H1 (cell line): Measurements from ENCODE around the gene RNASEH2A. TPM values are rescaled to one million over a fixed set of nuclear protein-coding genes. Genes with fewer than 3 reads are reported as not detected.
A peak's percentile ranks its signal among the peaks of the same experiment; 100 is the strongest.

Experiments used
- CTCF ChIA-PET: fragments of 300-600 bp; sonication (Branson Sonifier 250); formaldehyde crosslinking; loops from one replicate; lab custom pipeline; 2021; ENCODE audit not compliant: partially characterized antibody; lab: Charles Lee
- POLR2A ChIA-PET: fragments of 300-600 bp; sonication (Branson Sonifier 250); formaldehyde crosslinking; loops from one replicate; lab custom pipeline; 2021; ENCODE audit warnings: inconsistent platforms; ENCODE audit not compliant: partially characterized antibody; lab: Charles Lee
- DNase-seq, 2 experiments: peaks; one replicate each; pipeline versions ENCODE4 v3.0.0 to v3.0.0-alpha.2; 2010 to 2022; ENCODE audit warnings: low spot score in 2 of 2, low read depth in 1 of 2, mixed read lengths in 1 of 2
- FAIRE-seq: peaks from 2 replicates; lab custom pipeline; 2011; peaks lifted over from hg19 to GRCh38; lab: Jason Lieb, UNC
- H2AFZ ChIP-seq: 2 replicates; pipeline ENCODE4 v1.8.1; 2012; ENCODE audit warnings: low read length, inconsistent platforms
- H2AK5ac ChIP-seq: 2 replicates; pipeline ENCODE4 v1.6.1; 2013; ENCODE audit warnings: low read depth, low read length
- H2BK120ac ChIP-seq: replicated peaks from 2 replicates; pipeline ENCODE3; 2013; ENCODE audit warnings: low read depth, low read length, inconsistent platforms
- H2BK12ac ChIP-seq: 2 replicates; pipeline ENCODE4 v1.6.1; 2013; ENCODE audit warnings: low read depth, low read length
- H2BK15ac ChIP-seq: 2 replicates; pipeline ENCODE4 v1.6.1; 2013; ENCODE audit warnings: low read length
- H2BK20ac ChIP-seq: 2 replicates; pipeline ENCODE4 v1.6.1; 2013; ENCODE audit warnings: low read length
- H2BK5ac ChIP-seq: 2 replicates; pipeline ENCODE4 v1.6.1; 2013; ENCODE audit warnings: low read depth, low read length
- H3K14ac ChIP-seq: 2 replicates; pipeline ENCODE4 v1.6.1; 2013; ENCODE audit warnings: inconsistent platforms; ENCODE audit not compliant: insufficient read length
- H3K18ac ChIP-seq: 2 replicates; pipeline ENCODE4 v1.6.1; 2013; ENCODE audit warnings: low read length; ENCODE audit errors: extremely low read depth
- H3K23ac ChIP-seq: 2 replicates; pipeline ENCODE4 v1.6.1; 2013; ENCODE audit warnings: inconsistent platforms; ENCODE audit not compliant: insufficient read length
- H3K23me2 ChIP-seq: 2 replicates; pipeline ENCODE4 v1.6.1; 2013; ENCODE audit warnings: low read depth, low read length
- H3K27ac ChIP-seq: 2 replicates; pipeline ENCODE4 v1.6.1; 2011; ENCODE audit warnings: low read depth, low read length, inconsistent platforms
- H3K27me3 ChIP-seq, 4 experiments: replicated peaks in 1 of 4; 1 replicate in 1 of 4; 2 replicates in 3 of 4; pipeline versions ENCODE4 v1.6.1 to v1.8.1; 2011 to 2013; ENCODE audit warnings: low read length in 3 of 4, mild to moderate bottlenecking in 3 of 4, inconsistent platforms in 2 of 4, mixed read lengths in 2 of 4, moderate library complexity in 1 of 4; ENCODE audit not compliant: control insufficient read depth in 3 of 4, insufficient read depth in 3 of 4; ENCODE audit errors: extremely low read depth in 1 of 4
- H3K36me3 ChIP-seq, 4 experiments: 2 replicates each; pipeline versions ENCODE4 v1.6.1 to v1.8.1; 2011 to 2013; ENCODE audit warnings: mild to moderate bottlenecking in 4 of 4, low read length in 3 of 4, moderate library complexity in 2 of 4, control low read depth in 1 of 4, inconsistent platforms in 1 of 4; ENCODE audit not compliant: insufficient read depth in 4 of 4, control insufficient read depth in 2 of 4
- H3K4ac ChIP-seq: replicated peaks from 2 replicates; pipeline ENCODE3; 2013; ENCODE audit warnings: low read length, low read depth, mixed read lengths, inconsistent platforms; ENCODE audit not compliant: insufficient read length
- H3K4me1 ChIP-seq, 4 experiments: replicated peaks in 1 of 4; 1 replicate in 1 of 4; 2 replicates in 3 of 4; pipeline versions ENCODE4 v1.6.1 to v1.8.1; 2011 to 2013; ENCODE audit warnings: low read length in 3 of 4, inconsistent platforms in 2 of 4, mixed read lengths in 1 of 4; ENCODE audit not compliant: insufficient read depth in 4 of 4, control insufficient read depth in 3 of 4
- H3K4me2 ChIP-seq, 2 experiments: 2 replicates each; pipeline versions ENCODE4 v1.6.1 to v1.8.1; 2011 to 2013; ENCODE audit warnings: low read depth in 2 of 2, low read length in 2 of 2, control low read depth in 1 of 2, inconsistent platforms in 1 of 2, mild to moderate bottlenecking in 1 of 2; ENCODE audit not compliant: insufficient read depth in 1 of 2
- H3K4me3 ChIP-seq, 4 experiments: fragments of 200-600, 300-600 bp in 1 of 4; sonication (generic), shearing (Covaris generic), sonication (Bioruptor Twin) in 1 of 4; 2 replicates each; pipeline versions ENCODE4 v1.5.1 to v1.8.1; 2011 to 2016; ENCODE audit warnings: low read length in 4 of 4, low read depth in 3 of 4, control low read depth in 2 of 4, inconsistent platforms in 2 of 4, mild to moderate bottlenecking in 2 of 4, mixed read lengths in 1 of 4, moderate library complexity in 1 of 4; ENCODE audit not compliant: insufficient read depth in 2 of 4; ENCODE audit errors: extremely low read depth in 1 of 4
- H3K56ac ChIP-seq: replicated peaks from 2 replicates; pipeline ENCODE3; 2013; ENCODE audit warnings: low read depth, mild to moderate bottlenecking, mixed read lengths, low read length, inconsistent platforms; ENCODE audit not compliant: insufficient read length
- H3K79me1 ChIP-seq: 2 replicates; pipeline ENCODE4 v1.6.1; 2013; ENCODE audit warnings: low read depth, low read length, control low read depth
- H3K79me2 ChIP-seq, 2 experiments: 2 replicates each; pipeline versions ENCODE4 v1.6.1 to v1.8.1; 2012 to 2013; ENCODE audit warnings: low read length in 2 of 2, mild to moderate bottlenecking in 2 of 2, inconsistent platforms in 1 of 2; ENCODE audit not compliant: insufficient read depth in 2 of 2, control insufficient read depth in 1 of 2
- H3K9ac ChIP-seq, 4 experiments: replicated peaks in 1 of 4; 1 replicate in 1 of 4; 2 replicates in 3 of 4; pipeline versions ENCODE4 v1.6.1 to v1.8.1; 2011 to 2013; ENCODE audit warnings: low read depth in 3 of 4, low read length in 3 of 4, control low read depth in 2 of 4, mild to moderate bottlenecking in 2 of 4, moderate library complexity in 2 of 4, inconsistent platforms in 1 of 4; ENCODE audit errors: extremely low read depth in 1 of 4
- H3K9me3 ChIP-seq, 2 experiments: 2 replicates each; pipeline versions ENCODE4 v1.6.1 to v1.8.1; 2012 to 2013; ENCODE audit warnings: mild to moderate bottlenecking in 2 of 2, moderate library complexity in 2 of 2, control low read depth in 1 of 2, inconsistent platforms in 1 of 2, low read depth in 1 of 2, low read length in 1 of 2, mixed read lengths in 1 of 2; ENCODE audit not compliant: insufficient read depth in 2 of 2
- H4K20me1 ChIP-seq, 2 experiments: replicated peaks in 1 of 2; 2 replicates each; pipeline versions ENCODE3 to v1.8.1; 2011 to 2013; ENCODE audit warnings: inconsistent platforms in 2 of 2, low read length in 2 of 2, mild to moderate bottlenecking in 1 of 2; ENCODE audit not compliant: insufficient read depth in 2 of 2, control insufficient read depth in 1 of 2
- H4K5ac ChIP-seq: 2 replicates; pipeline ENCODE4 v1.6.1; 2013; ENCODE audit warnings: low read length, low read depth, mixed read lengths, inconsistent platforms; ENCODE audit not compliant: insufficient read length
- H4K8ac ChIP-seq: 2 replicates; pipeline ENCODE4 v1.8.0; 2013; ENCODE audit warnings: mild to moderate bottlenecking, moderate library complexity, low read length, inconsistent platforms; ENCODE audit not compliant: insufficient read depth; ENCODE audit errors: extremely low read depth
- H4K91ac ChIP-seq: replicated peaks from 2 replicates; pipeline ENCODE3; 2013; ENCODE audit warnings: low read length, mixed read lengths, inconsistent platforms; ENCODE audit not compliant: insufficient read length
- BACH1 ChIP-seq: IDR thresholded peaks from 2 replicates; pipeline ENCODE4 v1.6.1; 2012; ENCODE audit warnings: low read length, improper control_type of control experiment
- CREB1 ChIP-seq: IDR thresholded peaks from 2 replicates; pipeline ENCODE4 v1.6.1; 2012; ENCODE audit warnings: inconsistent platforms
- JUN ChIP-seq: IDR thresholded peaks from 2 replicates; pipeline ENCODE4 v1.6.1; 2011; ENCODE audit warnings: low read depth, mild to moderate bottlenecking, improper control_type of control experiment, low read length
- NRF1 ChIP-seq: IDR thresholded peaks from 2 replicates; pipeline ENCODE4 v1.6.1; 2011; ENCODE audit warnings: mild to moderate bottlenecking, low read depth, low read length, improper control_type of control experiment
- RXRA ChIP-seq: IDR thresholded peaks from 2 replicates; pipeline ENCODE4 v1.6.1; 2011; ENCODE audit warnings: low read depth, mild to moderate bottlenecking, low read length, moderate library complexity; ENCODE audit not compliant: insufficient read depth
- SP4 ChIP-seq: IDR thresholded peaks from 2 replicates; pipeline ENCODE4 v1.6.1; 2012; ENCODE audit warnings: low read length, inconsistent platforms
- TAF1 ChIP-seq: IDR thresholded peaks from 2 replicates; pipeline ENCODE4 v1.6.1; 2011; ENCODE audit warnings: mild to moderate bottlenecking, low read depth, low read length
- WGBS, 2 experiments: shearing (Covaris generic) in 1 of 2; methylation state at CpG; one replicate each; pipeline versions ENCODE4 v1.1.6 to v1.1.7; 2013 to 2015; ENCODE audit warnings: low lambda C conversion rate in 2 of 2, mixed read lengths in 2 of 2, inconsistent platforms in 1 of 2, low coverage in 1 of 2, missing lambda C conversion rate in 1 of 2; ENCODE audit not compliant: insufficient replicate concordance in 2 of 2, insufficient coverage in 1 of 2, insufficient read length in 1 of 2; ENCODE audit errors: extremely low coverage in 1 of 2, missing lambda C conversion rate in 1 of 2; 5-methylcytosine and 5-hydroxymethylcytosine counted together
- polyA plus RNA-seq, 7 experiments: library from polyadenylated mRNA; depleted of rRNA in 3 of 7; stranded (reverse) in 5 of 7; unstranded in 2 of 7; fragments of >200 nt in 5 of 7; fragments of 200-250 nt in 2 of 7; gene quantifications; 1 replicate in 5 of 7; 2 replicates in 1 of 7; 4 replicates in 1 of 7; pipeline versions ENCODE4 v1.2.1 to v1.2.3, GENCODE V29; 2011 to 2013; ENCODE audit warnings: missing spikeins in 2 of 7, mixed read lengths in 2 of 7
- total RNA-seq: library from RNA; stranded (reverse); fragmentation: NEBNext Ultra II Directional; extraction: Animal tissue kit (Norgen Biotek cat#: 25700); gene quantifications from 2 replicates; pipeline ENCODE4 v1.2.1, GENCODE V29; 2021
- TF ChIP-seq, protein P1 (sequence below), 3 experiments: IDR thresholded peaks; 1 replicate in 2 of 3; 2 replicates in 1 of 3; pipeline versions ENCODE4 v1.5.1 to v1.6.1; 2011; ENCODE audit warnings: low read length in 3 of 3, mild to moderate bottlenecking in 3 of 3, inconsistent platforms in 2 of 3, low read depth in 1 of 3, moderate library complexity in 1 of 3; ENCODE audit not compliant: insufficient read depth in 1 of 3; ENCODE audit errors: control extremely low read depth in 1 of 3

RNASEH2A gene
- total and polyA plus RNA-seq, 2 of the 8 experiments (the other 6 are each of a cell fraction or from before 2014, with no cell fraction given), result 67.5 to 120 TPM

DNA sequence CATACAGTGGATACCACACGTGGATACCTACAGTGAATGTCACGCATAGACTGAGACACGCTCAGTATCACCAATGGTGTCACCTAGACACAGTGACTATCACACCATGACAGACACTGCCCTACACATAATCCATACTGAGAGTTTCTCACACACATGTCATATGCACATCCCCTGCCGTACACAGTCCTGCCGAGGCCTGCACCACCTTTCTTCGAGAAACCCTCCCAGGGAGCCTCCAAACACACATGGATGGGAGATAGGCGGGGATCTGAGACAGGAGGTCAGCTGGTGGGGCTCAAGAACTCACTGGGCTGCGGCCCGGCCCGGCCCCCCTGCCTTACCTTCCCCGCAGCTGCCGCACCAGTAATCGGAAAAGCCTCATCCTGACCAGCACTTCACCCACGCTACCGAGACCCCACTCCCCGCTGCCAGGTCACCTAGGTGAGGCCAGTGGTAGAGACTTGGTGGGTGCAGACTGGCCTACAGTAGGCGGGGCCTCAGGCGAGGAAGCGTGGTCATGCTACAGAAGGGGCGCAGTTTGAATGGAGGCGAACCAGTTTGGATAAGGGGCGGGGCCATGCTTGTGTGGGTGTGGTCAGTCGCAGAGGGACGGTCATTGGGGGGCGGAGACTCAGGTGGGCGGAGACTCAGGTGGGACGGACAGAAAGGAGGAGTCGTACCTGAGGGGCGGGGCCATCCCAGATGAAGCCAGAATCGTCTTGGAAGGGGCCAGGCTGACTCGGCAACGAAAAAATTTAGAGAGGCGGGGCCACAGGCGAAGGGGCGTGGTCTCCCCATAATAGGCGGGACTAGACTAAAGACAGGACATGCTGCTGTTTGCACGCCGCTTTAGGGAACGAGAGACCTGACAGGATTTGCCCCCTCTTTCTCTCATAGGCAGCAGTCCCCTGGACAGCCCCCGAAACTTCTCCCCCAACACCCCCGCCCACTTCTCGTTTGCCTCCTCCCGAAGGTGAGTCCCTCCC, 34.0 kb downstream of the RNASEH2A start:
- no peak overlapping the region for H2AK5ac ChIP-seq
- H3K4me1 ChIP-seq, result peaks cover 8 to 31% (median 11%) of the 10 kb centered on the region in 4 experiments
- no peak overlapping the region for H2BK20ac ChIP-seq
- H3K4me3 ChIP-seq, result peak overlapping the region; percentile 27 to 68 (median 48); a peak in 7 of 8 replicates
- H3K79me1 ChIP-seq, result peaks cover 11% of the 10 kb centered on the region
- no peak overlapping the region for H4K5ac ChIP-seq
- FAIRE-seq, result peak; percentile 89
- no peak overlapping the region for H2BK15ac ChIP-seq
- H3K79me2 ChIP-seq, result peaks cover 0 to 9% of the 10 kb centered on the region in 2 experiments; a peak in 2 of 4 replicates
- no peak overlapping the region; the same call in 1 of the 2 replicates for H3K18ac ChIP-seq
- 25% methylated on average over 40 of the region's 43 CpGs; no CpG with 5 or more reads in 1 of the 2 experiments for WGBS, 2 experiments
- H2BK12ac ChIP-seq, result no peak overlapping the region
- no peak overlapping the region for H3K56ac ChIP-seq
- ChIA-PET POLR2A (interaction anchor here (1.1 kb wide), 1 partner anchor 40 kb away, joined by 3 read pairs; no protein-coding TSS in a partner anchor), CTCF (interaction anchor here (0.9 kb wide), 1 partner anchor 12 kb away, joined by 4 read pairs; no protein-coding TSS in a partner anchor)
- DNase-seq, result peak; percentile 97 to 100
- H3K9me3 ChIP-seq, result no peaks in the 10 kb centered on the region
- peaks cover 15% of the 10 kb centered on the region for H3K23me2 ChIP-seq
- H3K9ac ChIP-seq, result peak overlapping the region in 2 of 4 experiments; percentile 31 to 33; a peak in 4 of 7 replicates
- no peak overlapping the region for H4K91ac ChIP-seq
- H2BK120ac ChIP-seq, result no peak overlapping the region
- no peak overlapping the region for H3K14ac ChIP-seq
- no peak overlapping the region for H3K23ac ChIP-seq
- H4K8ac ChIP-seq, result no peak overlapping the region
- no peak overlapping the region for H3K4ac ChIP-seq
- peaks cover 8 to 21% of the 10 kb centered on the region in 2 experiments for H4K20me1 ChIP-seq
- H3K27me3 ChIP-seq, result peaks cover 0 to 1% (median 1%) of the 10 kb centered on the region in 4 experiments; a peak in 1 of 7 replicates
- H3K4me2 ChIP-seq, result peak overlapping the region; percentile 70 to 75
- H2AFZ ChIP-seq, result no peak overlapping the region
- 0 out of 2 replicates have a peak overlapping the region, but pooled peaks have one; percentile 32 for H3K27ac ChIP-seq
- peaks cover 0 to 3% (median 0%) of the 10 kb centered on the region in 4 experiments; a peak in 1 of 8 replicates for H3K36me3 ChIP-seq
- H2BK5ac ChIP-seq, result no peak overlapping the region
- TF ChIP-seq BACH1 (peak; percentile 56; the same call in 1 of the 2 replicates), JUN (no peak), SP4 (peak; percentile 66; the same call in 1 of the 2 replicates), RXRA (no peak), NRF1 (no peak), CREB1 (peak; percentile 74), TAF1 (peak; percentile 11; the same call in 1 of the 2 replicates)
- TF ChIP-seq, protein P1, sequence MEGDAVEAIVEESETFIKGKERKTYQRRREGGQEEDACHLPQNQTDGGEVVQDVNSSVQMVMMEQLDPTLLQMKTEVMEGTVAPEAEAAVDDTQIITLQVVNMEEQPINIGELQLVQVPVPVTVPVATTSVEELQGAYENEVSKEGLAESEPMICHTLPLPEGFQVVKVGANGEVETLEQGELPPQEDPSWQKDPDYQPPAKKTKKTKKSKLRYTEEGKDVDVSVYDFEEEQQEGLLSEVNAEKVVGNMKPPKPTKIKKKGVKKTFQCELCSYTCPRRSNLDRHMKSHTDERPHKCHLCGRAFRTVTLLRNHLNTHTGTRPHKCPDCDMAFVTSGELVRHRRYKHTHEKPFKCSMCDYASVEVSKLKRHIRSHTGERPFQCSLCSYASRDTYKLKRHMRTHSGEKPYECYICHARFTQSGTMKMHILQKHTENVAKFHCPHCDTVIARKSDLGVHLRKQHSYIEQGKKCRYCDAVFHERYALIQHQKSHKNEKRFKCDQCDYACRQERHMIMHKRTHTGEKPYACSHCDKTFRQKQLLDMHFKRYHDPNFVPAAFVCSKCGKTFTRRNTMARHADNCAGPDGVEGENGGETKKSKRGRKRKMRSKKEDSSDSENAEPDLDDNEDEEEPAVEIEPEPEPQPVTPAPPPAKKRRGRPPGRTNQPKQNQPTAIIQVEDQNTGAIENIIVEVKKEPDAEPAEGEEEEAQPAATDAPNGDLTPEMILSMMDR (IDR thresholded peaks at IDR 0.05; ENCODE audit: control extremely low read depth in 1 of 3, insufficient read depth in 1 of 3, low read depth in 1 of 3, low read length in 3 of 3), result no peak
